A549 (cell line): ENCODE measurements around the gene ULK2. TPM values are rescaled to one million over a fixed set of nuclear protein-coding genes. Genes with fewer than 3 reads are reported as not detected.

Source experiments
- ATAC-seq, 2 experiments: fragments of 200-7000 bp in 1 of 2; fragments of >200 bp in 1 of 2; cut with Nextera tagmentation in 1 of 2; cut with Tn5 transposase in 1 of 2; 3 replicates each; pipeline versions ENCODE4 v1.8.0 to v1.9.1; 2018 to 2020; ENCODE audit warnings: mild to moderate bottlenecking in 1 of 2, moderate library complexity in 1 of 2
- CTCF ChIA-PET: fragments of 300-600 bp; sonication (Branson Sonifier 250); formaldehyde crosslinking; extraction: SDS; loops from one replicate; lab custom pipeline; 2021; ENCODE audit warnings: antibody characterized with exemption, inconsistent platforms; lab: Yijun Ruan, JAX
- POLR2A ChIA-PET: fragments of 350-600 bp; formaldehyde crosslinking; extraction: SDS; loops from one replicate; lab custom pipeline; 2021; ENCODE audit warnings: antibody characterized with exemption, inconsistent platforms; lab: Yijun Ruan, JAX
- DNase-seq, 2 experiments: peaks; one replicate each; pipeline versions ENCODE4 v3.0.0 to v3.0.0-alpha.2; 2011 to 2016; ENCODE audit warnings: low read depth in 1 of 2, low spot score in 1 of 2
- FAIRE-seq: peaks from 2 replicates; lab custom pipeline; 2011; peaks lifted over from hg19 to GRCh38; lab: Jason Lieb, UNC
- H3K27ac ChIP-seq, 2 experiments: fragments of >200 bp; sonication (Bioruptor Twin); formaldehyde crosslinking; 3 replicates each; pipeline ENCODE4 v1.5.1; 2016 to 2017
- H3K4me1 ChIP-seq: fragments of >200 bp; sonication (Bioruptor Twin); formaldehyde crosslinking; 3 replicates; pipeline ENCODE4 v1.6.1; 2016
- H3K4me2 ChIP-seq: fragments of >200 bp; sonication (Bioruptor Twin); formaldehyde crosslinking; 3 replicates; pipeline ENCODE4 v1.6.1; 2016
- H3K4me3 ChIP-seq: fragments of >200 bp; sonication (Bioruptor Twin); formaldehyde crosslinking; 3 replicates; pipeline ENCODE4 v1.5.1; 2016
- H3K9me3 ChIP-seq: fragments of >200 bp; sonication (Bioruptor Twin); formaldehyde crosslinking; 3 replicates; pipeline ENCODE4 v1.6.1; 2016
- ATOH8 ChIP-seq: fragments of 250-450 bp; sonication (Bioruptor Pico); IDR thresholded peaks from 2 replicates; pipeline ENCODE4 v1.5.0; 2020; ENCODE audit warnings: low read depth, mild to moderate bottlenecking, moderate library complexity
- BHLHE40 ChIP-seq: IDR thresholded peaks from 2 replicates; pipeline ENCODE4 v1.6.1; 2012; ENCODE audit warnings: low read depth, low read length, inconsistent platforms
- CEBPB ChIP-seq, 2 experiments: fragments of >200 bp in 1 of 2; sonication (Bioruptor Twin) in 1 of 2; formaldehyde crosslinking in 1 of 2; IDR thresholded peaks; 2 replicates each; pipeline ENCODE4 v1.6.1; 2012 to 2016
- E2F6 ChIP-seq: IDR thresholded peaks from 2 replicates; pipeline ENCODE4 v1.6.1; 2012; ENCODE audit warnings: low read depth, borderline replicate concordance
- EHF ChIP-seq: fragments of 250-450 bp; sonication (Bioruptor Pico); IDR thresholded peaks from 2 replicates; pipeline ENCODE4 v1.5.0; 2020; ENCODE audit warnings: mild to moderate bottlenecking
- EHMT2 ChIP-seq: fragments of 200-600 bp; sonication (generic); IDR thresholded peaks from 2 replicates; pipeline ENCODE4 v1.6.1; 2016; ENCODE audit warnings: antibody characterized with exemption, low read depth, mild to moderate bottlenecking, moderate library complexity
- EP300 ChIP-seq, 2 experiments: fragments of >200 bp; sonication (Bioruptor Twin); formaldehyde crosslinking; IDR thresholded peaks; 2 replicates in 1 of 2; 3 replicates in 1 of 2; pipeline ENCODE4 v1.6.1; 2016 to 2017
- ESRRA ChIP-seq: fragments of 150-350 bp; IDR thresholded peaks from 2 replicates; pipeline ENCODE4 v1.6.1; 2014; ENCODE audit warnings: mild to moderate bottlenecking, low read length, borderline replicate concordance
- FOSB ChIP-seq: fragments of 250-450 bp; sonication (Bioruptor Pico); IDR thresholded peaks from 2 replicates; pipeline ENCODE4 v1.5.0; 2020; ENCODE audit warnings: mild to moderate bottlenecking, moderate library complexity
- FOXS1 ChIP-seq: fragments of 250-450 bp; sonication (Bioruptor Pico); IDR thresholded peaks from 2 replicates; pipeline ENCODE4 v1.5.0; 2020; ENCODE audit warnings: mild to moderate bottlenecking, moderate library complexity
- HDAC2 ChIP-seq: fragments of 200-600 bp; sonication (generic); IDR thresholded peaks from 2 replicates; pipeline ENCODE4 v1.6.1; 2016
- HEYL ChIP-seq: fragments of 250-450 bp; sonication (Bioruptor Pico); IDR thresholded peaks from 2 replicates; pipeline ENCODE4 v1.8.0; 2021; ENCODE audit warnings: mild to moderate bottlenecking, moderate library complexity
- HMGXB4 ChIP-seq: fragments of 250-450 bp; sonication (Bioruptor Pico); IDR thresholded peaks from 2 replicates; pipeline ENCODE4 v1.5.0; 2021; ENCODE audit warnings: mild to moderate bottlenecking, moderate library complexity, borderline replicate concordance
- HOXA7 ChIP-seq: fragments of 250-450 bp; sonication (Bioruptor Pico); IDR thresholded peaks from 2 replicates; pipeline ENCODE4 v1.5.0; 2020; ENCODE audit warnings: mild to moderate bottlenecking, moderate library complexity
- HOXB13 ChIP-seq: fragments of 250-450 bp; sonication (Bioruptor Pico); IDR thresholded peaks from 2 replicates; pipeline ENCODE4 v1.5.0; 2020; ENCODE audit warnings: low read depth, mild to moderate bottlenecking, moderate library complexity
- HOXB5 ChIP-seq: fragments of 250-450 bp; sonication (Bioruptor Pico); IDR thresholded peaks from 2 replicates; pipeline ENCODE4 v1.5.0; 2020; ENCODE audit warnings: mild to moderate bottlenecking, moderate library complexity
- JUN ChIP-seq, 2 experiments: fragments of >200 bp; sonication (Bioruptor Twin); formaldehyde crosslinking; IDR thresholded peaks; 2 replicates in 1 of 2; 3 replicates in 1 of 2; pipeline ENCODE4 v1.6.1; 2016 to 2017
- JUNB ChIP-seq: fragments of >200 bp; sonication (Bioruptor Twin); formaldehyde crosslinking; IDR thresholded peaks from 2 replicates; pipeline ENCODE4 v1.6.1; 2016
- KDM5A ChIP-seq: fragments of 200-600 bp; sonication (generic); IDR thresholded peaks from 2 replicates; pipeline ENCODE4 v1.6.1; 2016; ENCODE audit warnings: antibody characterized with exemption, mild to moderate bottlenecking
- MAFK ChIP-seq: fragments of 450-650 bp; IDR thresholded peaks from 2 replicates; pipeline ENCODE4 v1.6.1; 2014; ENCODE audit not compliant: partially characterized antibody
- MAX ChIP-seq: IDR thresholded peaks from 2 replicates; pipeline ENCODE4 v1.6.1; 2012
- MAZ ChIP-seq: fragments of 150-350 bp; IDR thresholded peaks from 2 replicates; pipeline ENCODE4 v1.6.1; 2014; ENCODE audit warnings: antibody characterized with exemption, low read depth, low read length, borderline replicate concordance
- MYC ChIP-seq: IDR thresholded peaks from 2 replicates; pipeline ENCODE4 v1.6.1; 2012; ENCODE audit warnings: mild to moderate bottlenecking, inconsistent platforms, low read length, improper control_type of control experiment, borderline replicate concordance
- NFE2L2 ChIP-seq: fragments of 150-350 bp; conservative IDR thresholded peaks from 2 replicates; pipeline ENCODE4 v1.6.1; 2014; ENCODE audit warnings: low read length
- PBX3 ChIP-seq: IDR thresholded peaks from 2 replicates; pipeline ENCODE4 v1.6.1; 2012
- POLR2AphosphoS2 ChIP-seq: conservative IDR thresholded peaks from 2 replicates; pipeline ENCODE4 v1.6.1; 2012; ENCODE audit warnings: low read length, improper control_type of control experiment, inconsistent platforms
- RAD21 ChIP-seq, 2 experiments: fragments of >200 bp in 1 of 2; sonication (Bioruptor Twin) in 1 of 2; formaldehyde crosslinking in 1 of 2; IDR thresholded peaks in 1 of 2; conservative IDR thresholded peaks in 1 of 2; 2 replicates in 1 of 2; 3 replicates in 1 of 2; pipeline ENCODE4 v1.6.1; 2012 to 2018; ENCODE audit warnings: inconsistent platforms in 1 of 2
- RARB ChIP-seq: fragments of 250-450 bp; sonication (Bioruptor Pico); IDR thresholded peaks from 2 replicates; pipeline ENCODE4 v1.8.0; 2021; ENCODE audit warnings: mild to moderate bottlenecking, moderate library complexity
- RCOR1 ChIP-seq: fragments of 150-350 bp; IDR thresholded peaks from 2 replicates; pipeline ENCODE4 v1.6.1; 2014; ENCODE audit warnings: antibody characterized with exemption, low read length, low read depth
- RNF2 ChIP-seq: fragments of 200-600 bp; sonication (generic); IDR thresholded peaks from 2 replicates; pipeline ENCODE4 v1.6.1; 2016; ENCODE audit warnings: low read depth, mild to moderate bottlenecking, antibody characterized with exemption, moderate library complexity, borderline replicate concordance
- SREBF2 ChIP-seq: fragments of 450-650 bp; IDR thresholded peaks from 2 replicates; pipeline ENCODE4 v1.6.1; 2014; ENCODE audit warnings: mild to moderate bottlenecking, moderate library complexity
- TP53 ChIP-seq: fragments of 250-450 bp; sonication (Bioruptor Pico); IDR thresholded peaks from 2 replicates; pipeline ENCODE4 v1.5.0; 2021; ENCODE audit warnings: mild to moderate bottlenecking, moderate library complexity
- USF2 ChIP-seq: fragments of 450-650 bp; IDR thresholded peaks from 2 replicates; pipeline ENCODE4 v1.6.1; 2014; ENCODE audit warnings: antibody characterized with exemption
- ZC3H11A ChIP-seq: fragments of 450-650 bp; IDR thresholded peaks from 2 replicates; pipeline ENCODE4 v1.6.1; 2014; ENCODE audit warnings: antibody characterized with exemption, mild to moderate bottlenecking
- ZSCAN20 ChIP-seq: fragments of 250-450 bp; sonication (Bioruptor Pico); IDR thresholded peaks from 2 replicates; pipeline ENCODE4 v1.8.0; 2022; ENCODE audit warnings: mild to moderate bottlenecking, moderate library complexity
- WGBS: methylation state at CpG from one replicate; pipeline ENCODE4 v1.1.6; 2017; ENCODE audit errors: missing lambda C conversion rate; 5-methylcytosine and 5-hydroxymethylcytosine counted together
- polyA plus RNA-seq, 4 experiments: library from polyadenylated mRNA; depleted of rRNA in 3 of 4; stranded (reverse); fragments of >200 nt; fragmentation: RNase III in 1 of 4; extraction: RNeasy Plus Mini Kit Qiagen cat#74134 plus additional on column Dnase treatment in 1 of 4; gene quantifications; 2 replicates in 3 of 4; 3 replicates in 1 of 4; pipeline ENCODE4 v1.2.3, GENCODE V29; 2011 to 2017

ULK2 gene
- polyA plus RNA-seq, 2 of the 4 experiments (the other 2 are of a cell fraction): 14.4 to 40.9 TPM

- under 1% methylated on average over 12 of the region's 12 CpGs for WGBS
- Histone ChIP-seq H3K9me3 (no peaks in the 10 kb centered on the region), H3K27ac (peak overlapping the region; percentile 98 to 100), H3K4me3 (peak overlapping the region; percentile 8; the same call in 1 of the 3 replicates), H3K4me1 (peaks cover 65% of the 10 kb centered on the region), H3K4me2 (peak overlapping the region; percentile 77)
- POLR2A ChIA-PET: interaction anchor here (0.6 to 5.6 kb wide), 12 partner anchors 9 to 390 kb away, joined by 3 to 87 read pairs (median 7); partner anchors contain the start of genes ALDH3A2, B9D1 and MAPK7
- DNase-seq (peak; percentile 98 to 99), FAIRE-seq (peak; percentile 100), ATAC-seq (peak; percentile 83 to 90)
- CTCF ChIA-PET: interaction anchor here (0.6 to 22.4 kb wide), 33 partner anchors 3 to 426 kb away, joined by 3 to 681 read pairs (median 6); partner anchors contain the start of genes ALDH3A1, ALDH3A2, B9D1 and SLC47A1
- TF ChIP-seq EHF (CRISPR knock-in tag): no peak
- TF ChIP-seq NFE2L2: peak; percentile 100
- no peak for TF ChIP-seq USF2
- TF ChIP-seq EP300 (IDR thresholded peaks at IDR 0.05): peak; percentile 87 to 96; a peak in 4 of 5 replicates
- peak; percentile 86 for TF ChIP-seq TP53 (CRISPR knock-in tag)
- TF ChIP-seq HOXB5: peak; percentile 78; the same call in 1 of the 2 replicates
- TF ChIP-seq BHLHE40: peak; percentile 78
- TF ChIP-seq MYC: no peak
- no peak for TF ChIP-seq ZC3H11A
- TF ChIP-seq RAD21 (conservative IDR thresholded peaks at IDR 0.05 in 1 of 2, IDR thresholded peaks at IDR 0.05 in 1 of 2): peak in 1 of 2 experiments; percentile 41; a peak in 2 of 5 replicates
- peak; percentile 100 for TF ChIP-seq MAFK
- TF ChIP-seq EHMT2: no peak
- TF ChIP-seq MAZ: no peak
- TF ChIP-seq RCOR1: no peak
- TF ChIP-seq JUN (IDR thresholded peaks at IDR 0.05): peak; percentile 35 to 92; a peak in 4 of 5 replicates
- TF ChIP-seq FOXS1 (CRISPR knock-in tag): peak; percentile 90
- no peak; the same call in 1 of the 2 replicates for TF ChIP-seq HOXA7 (CRISPR knock-in tag)
- TF ChIP-seq HOXB13 (CRISPR knock-in tag): no peak; the same call in 1 of the 2 replicates
- TF ChIP-seq RNF2: no peak
- TF ChIP-seq ESRRA: no peak
- TF ChIP-seq POLR2AphosphoS2: no peak
- TF ChIP-seq SREBF2: no peak
- TF ChIP-seq HDAC2: no peak
- TF ChIP-seq CEBPB (IDR thresholded peaks at IDR 0.05): no peak; a peak in 1 of 4 replicates
- TF ChIP-seq JUNB: peak; percentile 65
- peak; percentile 89 for TF ChIP-seq MAX
- TF ChIP-seq FOSB (CRISPR knock-in tag): no peak
- no peak for TF ChIP-seq E2F6
- no peak; the same call in 1 of the 2 replicates for TF ChIP-seq RARB (CRISPR knock-in tag)
- TF ChIP-seq PBX3: 0 out of 2 replicates have a peak, but pooled peaks have one; percentile 73
- no peak for TF ChIP-seq HMGXB4
- TF ChIP-seq HEYL: no peak
- peak; percentile 87; the same call in 1 of the 2 replicates for TF ChIP-seq ATOH8 (CRISPR knock-in tag)
- peak; percentile 44; the same call in 1 of the 2 replicates for TF ChIP-seq ZSCAN20 (CRISPR knock-in tag)
- no peak for TF ChIP-seq KDM5A
Measured at GRCh38 chr17:19753051-19753509, 114.7 kb downstream of the ULK2 start.
